Measurements from ENCODE around the gene IL17RC. TPM values are rescaled to one million over a fixed set of nuclear protein-coding genes. Genes with fewer than 3 reads are reported as not detected.

IL17RC gene
- total RNA-seq, 1 donor from 2014 or later = 17.1 TPM

DNA sequence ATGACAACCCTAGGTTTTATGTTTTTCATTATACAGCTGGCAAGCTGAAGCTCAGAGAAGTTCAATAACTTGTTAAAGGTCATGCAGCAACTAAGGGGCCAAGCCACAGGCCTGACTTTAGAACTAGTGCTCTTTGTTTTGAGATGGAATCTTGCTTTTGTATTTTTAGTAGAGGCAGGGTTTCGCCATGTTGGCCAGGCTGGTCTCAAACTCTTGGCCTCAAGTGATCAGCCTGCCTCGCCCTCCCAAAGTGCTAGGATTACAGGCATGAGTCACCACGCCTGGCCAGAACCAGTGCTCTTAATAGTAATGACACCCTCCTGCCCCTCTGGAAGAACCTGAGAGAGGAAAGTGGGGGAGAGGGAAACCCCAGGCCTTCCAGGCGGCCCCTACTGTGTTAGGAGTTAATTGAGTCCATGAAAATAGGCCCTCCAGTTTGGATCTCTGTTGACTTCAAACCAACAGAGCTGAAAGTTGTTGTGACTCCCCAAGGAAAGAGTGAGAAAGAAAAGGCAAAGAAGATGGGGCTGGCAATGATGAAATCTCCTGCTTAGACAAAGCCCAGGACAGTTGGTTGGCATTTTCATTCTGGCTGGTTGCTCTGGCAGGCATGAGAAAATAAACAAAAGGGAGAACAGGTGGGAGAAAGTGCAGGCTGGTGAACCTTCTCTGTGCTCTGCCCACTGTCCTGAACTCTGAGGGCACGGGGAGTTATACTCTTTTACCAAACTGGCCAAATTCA lies 38.9 kb downstream of the IL17RC start:
- Mint-ChIP-seq H3K27me3 (peaks cover 14% of the 10 kb centered on the region), H3K27ac (no peak overlapping the region), H3K36me3 (ENCODE audit: insufficient read depth) (no peaks in the 10 kb centered on the region), H3K9me3 (ENCODE audit: low read depth) (no peaks in the 10 kb centered on the region), H3K4me3 (ENCODE audit: low read depth) (no peak overlapping the region), H3K4me1 (ENCODE audit: low read depth) (peaks cover 3% of the 10 kb centered on the region)
- no peak for DNase-seq (ENCODE audit: low spot score, unreplicated experiment)
- TF ChIP-seq, protein P1, sequence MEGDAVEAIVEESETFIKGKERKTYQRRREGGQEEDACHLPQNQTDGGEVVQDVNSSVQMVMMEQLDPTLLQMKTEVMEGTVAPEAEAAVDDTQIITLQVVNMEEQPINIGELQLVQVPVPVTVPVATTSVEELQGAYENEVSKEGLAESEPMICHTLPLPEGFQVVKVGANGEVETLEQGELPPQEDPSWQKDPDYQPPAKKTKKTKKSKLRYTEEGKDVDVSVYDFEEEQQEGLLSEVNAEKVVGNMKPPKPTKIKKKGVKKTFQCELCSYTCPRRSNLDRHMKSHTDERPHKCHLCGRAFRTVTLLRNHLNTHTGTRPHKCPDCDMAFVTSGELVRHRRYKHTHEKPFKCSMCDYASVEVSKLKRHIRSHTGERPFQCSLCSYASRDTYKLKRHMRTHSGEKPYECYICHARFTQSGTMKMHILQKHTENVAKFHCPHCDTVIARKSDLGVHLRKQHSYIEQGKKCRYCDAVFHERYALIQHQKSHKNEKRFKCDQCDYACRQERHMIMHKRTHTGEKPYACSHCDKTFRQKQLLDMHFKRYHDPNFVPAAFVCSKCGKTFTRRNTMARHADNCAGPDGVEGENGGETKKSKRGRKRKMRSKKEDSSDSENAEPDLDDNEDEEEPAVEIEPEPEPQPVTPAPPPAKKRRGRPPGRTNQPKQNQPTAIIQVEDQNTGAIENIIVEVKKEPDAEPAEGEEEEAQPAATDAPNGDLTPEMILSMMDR (IDR thresholded peaks at IDR 0.05; ENCODE audit: unreplicated experiment) = no peak

DNA sequence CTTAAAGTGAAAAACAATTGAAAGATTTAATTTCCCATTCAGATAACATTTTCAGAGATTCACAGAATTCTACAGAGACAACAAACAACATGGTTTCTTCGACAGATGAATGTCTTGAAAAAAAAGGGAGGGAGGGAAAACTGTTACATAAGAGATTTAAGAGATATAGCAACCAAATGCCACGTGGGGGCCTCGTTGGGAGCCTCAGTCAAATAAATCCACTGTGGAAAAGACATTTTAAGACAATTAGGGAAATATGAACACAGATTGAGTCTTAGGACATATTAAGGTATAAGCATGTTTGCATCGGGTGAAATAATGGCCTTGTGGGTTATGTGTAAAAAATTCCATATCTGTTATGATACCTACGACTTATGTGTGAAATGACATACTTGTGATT lies 40.3 kb downstream of the IL17RC start:
- TF ChIP-seq, protein P1 (IDR thresholded peaks at IDR 0.05; ENCODE audit: unreplicated experiment) = no peak
- Mint-ChIP-seq H3K36me3 (ENCODE audit: insufficient read depth) (no peaks in the 10 kb centered on the region), H3K27ac (no peak overlapping the region), H3K9me3 (ENCODE audit: low read depth) (no peaks in the 10 kb centered on the region), H3K4me1 (ENCODE audit: low read depth) (peaks cover 1% of the 10 kb centered on the region), H3K27me3 (peaks cover 14% of the 10 kb centered on the region), H3K4me3 (ENCODE audit: low read depth) (no peak overlapping the region)
- DNase-seq (ENCODE audit: low spot score, unreplicated experiment) = no peak

DNA sequence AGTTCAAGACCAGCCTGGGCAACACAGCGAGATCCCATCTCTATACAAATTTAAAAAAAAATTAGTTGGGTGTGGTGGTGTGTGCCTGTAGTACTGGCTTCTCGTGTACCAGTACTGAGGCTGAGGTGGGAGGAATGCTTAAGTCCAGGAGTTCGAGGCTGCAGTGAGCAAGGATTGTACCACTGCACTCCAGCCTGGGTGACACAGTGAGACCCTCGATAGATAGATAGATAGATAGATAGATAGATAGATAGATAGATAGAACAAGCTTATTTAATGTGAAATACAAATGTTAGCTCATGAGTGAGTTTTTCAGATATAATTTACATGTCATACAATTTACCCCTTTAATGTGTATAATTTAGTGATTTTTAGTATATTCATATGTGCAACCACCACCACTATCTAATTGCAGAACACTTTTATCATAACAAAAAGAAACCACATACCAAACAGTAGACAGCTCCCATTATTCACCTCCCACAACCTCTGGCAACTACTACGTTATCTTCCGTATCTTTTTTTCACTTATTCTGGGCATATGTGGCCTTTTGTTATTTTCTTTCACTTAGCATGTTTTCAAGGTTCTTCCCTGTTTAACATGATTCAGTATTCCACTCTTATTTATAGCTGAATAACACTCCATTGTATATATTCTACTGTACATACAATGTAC lies 48.4 kb downstream of the IL17RC start:
- Mint-ChIP-seq H3K4me3 (ENCODE audit: low read depth) (no peak overlapping the region), H3K27me3 (no peaks in the 10 kb centered on the region), H3K36me3 (ENCODE audit: insufficient read depth) (peaks cover 25% of the 10 kb centered on the region), H3K27ac (no peak overlapping the region), H3K4me1 (ENCODE audit: low read depth) (no peaks in the 10 kb centered on the region), H3K9me3 (ENCODE audit: low read depth) (no peaks in the 10 kb centered on the region)
- DNase-seq (ENCODE audit: low spot score, unreplicated experiment) = no peak
- TF ChIP-seq, protein P1 (IDR thresholded peaks at IDR 0.05; ENCODE audit: unreplicated experiment) = no peak

- peaks cover 27% of the 10 kb centered on the region for H3K36me3 Mint-ChIP-seq (ENCODE audit: insufficient read depth)
- DNase-seq (ENCODE audit: low spot score, unreplicated experiment) = no peak
- no peaks in the 10 kb centered on the region for H3K27me3 Mint-ChIP-seq
- H3K9me3 Mint-ChIP-seq (ENCODE audit: low read depth) = no peaks in the 10 kb centered on the region
- TF ChIP-seq, protein P1 (IDR thresholded peaks at IDR 0.05; ENCODE audit: unreplicated experiment) = no peak
- no peaks in the 10 kb centered on the region for H3K4me1 Mint-ChIP-seq (ENCODE audit: low read depth)
- no peak overlapping the region for H3K27ac Mint-ChIP-seq
- no peak overlapping the region for H3K4me3 Mint-ChIP-seq (ENCODE audit: low read depth)
Observed at GRCh38 chr3:9966841-9967240, 49.9 kb downstream of the IL17RC start.

- Mint-ChIP-seq H3K36me3 (ENCODE audit: insufficient read depth) (peaks cover 27% of the 10 kb centered on the region), H3K27me3 (no peaks in the 10 kb centered on the region), H3K4me3 (ENCODE audit: low read depth) (no peak overlapping the region), H3K9me3 (ENCODE audit: low read depth) (no peaks in the 10 kb centered on the region), H3K27ac (no peak overlapping the region), H3K4me1 (ENCODE audit: low read depth) (no peaks in the 10 kb centered on the region)
- TF ChIP-seq, protein P1 (IDR thresholded peaks at IDR 0.05; ENCODE audit: unreplicated experiment) = no peak
- no peak for DNase-seq (ENCODE audit: low spot score, unreplicated experiment)
Observed at GRCh38 chr3:9969632-9970019, 52.7 kb downstream of the IL17RC start.

Data from progenitor cell of endocrine pancreas (in vitro differentiated cells).